T-cell (primary cell): ENCODE results near the gene HGF. TPM values are rescaled to one million over a fixed set of nuclear protein-coding genes. Genes with fewer than 3 reads are reported as not detected.

Source experiments
- ATAC-seq, 4 experiments: fragments of 200-7000 bp in 3 of 4; fragments of 150-1000 bp in 1 of 4; cut with Tn5 transposase; replicated peaks in 1 of 4; 1 replicate in 3 of 4; 2 replicates in 1 of 4; pipeline ENCODE4 v1.10.0; 2021; ENCODE audit warnings: moderate library complexity in 3 of 4, mild to moderate bottlenecking in 2 of 4, moderate number of reproducible peaks in 1 of 4
- CTCF ChIA-PET, 2 donors: fragments of 300-600 bp; sonication (Branson Sonifier 250); formaldehyde crosslinking; loops; one replicate each; lab custom pipeline; 2022; ENCODE audit warnings: antibody characterized with exemption in 2 of 2; lab: Charles Lee
- POLR2A ChIA-PET, 2 donors: fragments of 300-600 bp; sonication (Branson Sonifier 250); formaldehyde crosslinking; loops; one replicate each; lab custom pipeline; 2022; ENCODE audit warnings: antibody characterized with exemption in 2 of 2; lab: Charles Lee
- DNase-seq, 35 experiments: peaks; one replicate each; pipeline versions ENCODE4 v3.0.0 to v3.0.0-alpha.2; 2013 to 2023
- H3K27ac ChIP-seq: one replicate; pipeline ENCODE4 v1.5.1; 2013; ENCODE audit warnings: low read length
- H3K27me3 ChIP-seq, 2 experiments: replicated peaks in 1 of 2; 1 replicate in 1 of 2; 2 replicates in 1 of 2; pipeline versions ENCODE4 v1.6.1 to v1.7.0; 2013; ENCODE audit warnings: low read length in 1 of 2, mixed read lengths in 1 of 2; ENCODE audit not compliant: control insufficient read depth in 2 of 2, insufficient read depth in 2 of 2; ENCODE audit errors: extremely low read depth in 1 of 2
- H3K36me3 ChIP-seq, 2 donors: 1 replicate in 1 of 2; 2 replicates in 1 of 2; pipeline versions ENCODE4 v1.6.1 to v1.7.0; 2013; ENCODE audit warnings: low read length in 1 of 2; ENCODE audit not compliant: control insufficient read depth in 2 of 2, insufficient read depth in 1 of 2; ENCODE audit errors: extremely low read depth in 1 of 2
- H3K4me1 ChIP-seq, 2 experiments: 1 replicate in 1 of 2; 2 replicates in 1 of 2; pipeline versions ENCODE4 v1.6.1 to v1.7.0; 2013; ENCODE audit warnings: low read length in 2 of 2, mixed read lengths in 1 of 2; ENCODE audit not compliant: insufficient read depth in 2 of 2, control insufficient read depth in 1 of 2; ENCODE audit errors: extremely low read depth in 1 of 2
- H3K4me3 ChIP-seq, 2 donors: 1 replicate in 1 of 2; 2 replicates in 1 of 2; pipeline versions ENCODE4 v1.5.1 to v1.7.0; 2013; ENCODE audit warnings: mild to moderate bottlenecking in 2 of 2, low read length in 1 of 2, moderate library complexity in 1 of 2; ENCODE audit not compliant: control insufficient read depth in 1 of 2; ENCODE audit errors: extremely low read depth in 1 of 2
- H3K9me3 ChIP-seq: 2 replicates; pipeline ENCODE4 v1.7.0; 2013
- H3K27ac Mint-ChIP-seq, 2 donors: one replicate each; pipeline ENCODE4 v1.8.0; 2020 to 2021; ENCODE audit warnings: mild to moderate bottlenecking in 2 of 2, mixed read lengths in 2 of 2
- H3K27me3 Mint-ChIP-seq, 2 donors: one replicate each; pipeline ENCODE4 v1.8.0; 2021 to 2022; ENCODE audit warnings: mixed read lengths in 2 of 2
- H3K36me3 Mint-ChIP-seq: one replicate; pipeline ENCODE4 v1.8.0; 2021; ENCODE audit warnings: mixed read lengths
- H3K4me1 Mint-ChIP-seq, 3 donors: one replicate each; pipeline ENCODE4 v1.8.0; 2020 to 2022; ENCODE audit warnings: mixed read lengths in 3 of 3, mild to moderate bottlenecking in 1 of 3
- H3K4me3 Mint-ChIP-seq, 3 donors: one replicate each; pipeline ENCODE4 v1.8.0; 2020 to 2022; ENCODE audit warnings: mild to moderate bottlenecking in 3 of 3, mixed read lengths in 3 of 3, moderate library complexity in 3 of 3
- H3K9me3 Mint-ChIP-seq, 3 donors: one replicate each; pipeline ENCODE4 v1.8.0; 2020 to 2022; ENCODE audit warnings: mixed read lengths in 3 of 3
- WGBS: methylation state at CpG from one replicate; pipeline ENCODE4 v1.1.5; 2013; ENCODE audit warnings: missing lambda C conversion rate; ENCODE audit not compliant: insufficient coverage; 5-methylcytosine and 5-hydroxymethylcytosine counted together
- total RNA-seq, 35 experiments: library from RNA in 6 of 35; stranded (reverse) in 6 of 35; fragments of 120-200 nt in 1 of 35; gene quantifications; one replicate each; pipeline versions ENCODE4 v1.2.1 to v1.2.4 and lab custom pipeline; 2013 to 2026

Gene HGF
- total RNA-seq, 5 donors from 2014 or later (not counting 1 experiment from before 2014, with no cell fraction given) = 0.32 TPM; not detected in 4

DNA sequence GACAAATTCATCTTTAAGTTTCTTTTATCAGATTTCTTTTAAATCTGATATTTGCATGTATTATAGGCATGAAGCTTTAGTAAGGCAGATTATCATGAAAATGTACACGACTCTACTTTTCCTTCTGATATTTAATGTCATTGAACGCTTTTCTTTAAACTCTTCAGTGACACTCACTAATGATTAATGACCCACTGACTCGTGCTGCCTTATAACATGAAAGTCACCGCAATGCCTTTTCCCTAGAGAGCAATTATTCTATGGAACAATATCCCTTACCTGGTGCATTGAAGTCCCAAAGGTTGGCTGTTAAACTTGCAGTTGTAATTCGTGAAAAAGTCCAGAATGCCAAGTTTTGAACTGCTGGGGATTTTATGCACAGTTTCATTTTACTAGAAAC, 33.4 kb upstream of the HGF start:
- 67% methylated on average over 1 of the region's 5 CpGs for WGBS
- CTCF ChIA-PET = no interaction called here
- DNase-seq (no peak), ATAC-seq (no peak)
- Mint-ChIP-seq H3K27ac (no peak overlapping the region), H3K4me1 (no peaks in the 10 kb centered on the region), H3K27me3 (no peaks in the 10 kb centered on the region), H3K36me3 (no peaks in the 10 kb centered on the region), H3K9me3 (peaks cover 0 to 20% (median 7%) of the 10 kb centered on the region in 3 donors), H3K4me3 (no peak overlapping the region)
- Histone ChIP-seq H3K4me1 (no peaks in the 10 kb centered on the region), H3K4me3 (no peak overlapping the region), H3K36me3 (no peaks in the 10 kb centered on the region), H3K27ac (no peak overlapping the region), H3K9me3 (no peaks in the 10 kb centered on the region), H3K27me3 (no peaks in the 10 kb centered on the region)
- POLR2A ChIA-PET = no interaction called here

DNA sequence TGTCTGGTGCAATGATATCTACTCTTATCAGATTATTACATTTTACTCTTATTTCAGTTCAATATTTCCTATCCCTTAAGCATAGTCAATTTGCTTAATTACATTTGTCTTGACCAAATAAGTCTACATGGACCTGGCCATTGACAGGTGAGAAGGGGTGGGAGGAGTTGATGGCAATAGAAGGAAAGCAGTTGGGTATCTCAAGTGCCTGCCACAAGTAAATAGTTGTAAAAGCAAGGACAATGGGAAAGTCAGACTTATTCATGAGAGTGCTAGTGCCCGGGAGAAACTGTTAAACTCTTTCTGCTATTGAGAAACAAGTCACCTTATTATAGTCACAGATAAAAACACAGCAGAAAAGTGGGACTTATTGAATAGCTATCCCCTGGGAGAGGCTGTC, 32.4 kb upstream of the HGF start:
- Mint-ChIP-seq H3K9me3 (peaks cover 0 to 16% (median 7%) of the 10 kb centered on the region in 3 donors), H3K4me1 (no peaks in the 10 kb centered on the region), H3K27ac (no peak overlapping the region), H3K27me3 (no peaks in the 10 kb centered on the region), H3K36me3 (no peaks in the 10 kb centered on the region), H3K4me3 (no peak overlapping the region)
- H3K27ac ChIP-seq = no peak overlapping the region
- no peaks in the 10 kb centered on the region for H3K36me3 ChIP-seq
- no peak for ATAC-seq
- H3K27me3 ChIP-seq = no peaks in the 10 kb centered on the region
- no peak overlapping the region for H3K4me3 ChIP-seq
- no peaks in the 10 kb centered on the region for H3K9me3 ChIP-seq
- POLR2A ChIA-PET = no interaction called here
- no peak for DNase-seq
- no peaks in the 10 kb centered on the region for H3K4me1 ChIP-seq
- CTCF ChIA-PET = no interaction called here
- WGBS = 80% methylated on average over 1 of the region's 1 CpG

DNA sequence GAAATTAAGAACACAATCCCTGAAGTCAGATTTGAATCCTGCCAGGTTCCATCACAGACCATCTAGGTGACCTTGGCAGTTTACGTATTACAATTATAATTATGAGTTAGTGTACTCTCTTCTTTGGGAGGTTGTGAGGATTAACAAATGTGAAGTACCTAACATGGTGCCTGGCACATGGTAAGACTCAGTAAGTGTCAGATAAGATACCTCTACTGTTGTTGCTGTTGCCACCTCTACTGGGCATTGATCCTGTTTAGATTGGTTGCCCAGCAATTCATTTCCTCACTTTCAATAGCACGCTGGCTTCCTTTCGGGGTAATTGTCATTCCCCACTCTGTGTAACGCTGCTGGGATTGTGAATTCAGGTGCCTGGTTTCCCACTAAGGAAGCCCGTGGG, 31.7 kb upstream of the HGF start:
- WGBS = 76% methylated on average over 4 of the region's 5 CpGs
- H3K4me3 ChIP-seq = no peak overlapping the region
- DNase-seq (no peak), ATAC-seq (no peak)
- H3K4me1 ChIP-seq = no peaks in the 10 kb centered on the region
- H3K27ac Mint-ChIP-seq = no peak overlapping the region
- no peak overlapping the region for H3K27ac ChIP-seq
- H3K9me3 Mint-ChIP-seq = peaks cover 0 to 18% (median 8%) of the 10 kb centered on the region in 3 donors
- H3K9me3 ChIP-seq = no peaks in the 10 kb centered on the region
- no peaks in the 10 kb centered on the region for H3K4me1 Mint-ChIP-seq
- CTCF ChIA-PET = no interaction called here
- H3K27me3 ChIP-seq = no peaks in the 10 kb centered on the region
- POLR2A ChIA-PET = interaction anchor here (0.6 kb wide), 2 partner anchors 43 to 1184 kb away, joined by 3 to 4 read pairs; no protein-coding TSS in a partner anchor
- no peaks in the 10 kb centered on the region for H3K27me3 Mint-ChIP-seq
- H3K36me3 Mint-ChIP-seq = no peaks in the 10 kb centered on the region
- no peaks in the 10 kb centered on the region for H3K36me3 ChIP-seq
- no peak overlapping the region for H3K4me3 Mint-ChIP-seq

DNA sequence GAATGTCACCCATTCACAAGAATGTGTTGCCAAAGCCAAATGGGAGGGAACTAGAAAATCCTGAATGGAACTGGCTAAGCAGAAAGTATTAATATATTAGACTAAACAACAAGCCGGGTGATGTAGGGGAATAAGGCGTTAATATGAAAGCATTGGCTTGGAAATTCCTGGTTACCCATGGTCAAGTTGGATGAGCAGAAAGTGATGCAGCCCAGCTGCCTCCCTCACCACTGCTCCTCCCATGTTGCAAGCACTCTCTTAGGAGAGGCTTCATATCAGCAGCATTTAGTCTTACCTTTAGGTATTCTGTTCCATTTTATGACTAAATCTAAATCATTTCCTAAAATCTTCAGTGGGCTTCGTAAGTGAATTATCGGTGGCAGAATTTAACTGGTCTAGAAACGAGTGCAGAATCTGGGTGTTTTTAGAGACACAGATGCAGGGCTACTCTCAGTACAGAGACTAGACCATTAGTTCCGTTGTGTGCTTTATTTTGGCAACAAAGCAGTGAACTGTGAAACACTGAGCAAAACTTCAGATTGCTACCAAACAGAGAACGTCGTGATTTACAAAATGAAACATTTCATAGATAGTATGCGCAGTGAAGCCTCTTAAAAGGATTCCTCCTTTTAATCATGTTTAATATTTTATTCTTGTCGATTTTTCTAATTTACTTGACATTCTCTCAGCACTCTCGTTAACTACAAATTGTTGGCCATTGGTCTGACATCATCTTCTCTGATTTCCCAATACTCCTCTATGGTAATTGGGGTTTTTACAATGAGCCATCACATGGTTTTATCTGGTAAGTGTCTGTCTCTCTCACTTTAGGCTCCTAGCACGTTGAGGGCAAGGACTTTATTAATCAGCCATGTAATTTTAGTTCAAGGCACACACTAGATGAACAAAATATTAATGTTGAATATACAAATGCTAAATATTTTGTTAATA, 22.0 kb upstream of the HGF start:
- Mint-ChIP-seq H3K9me3 (peaks cover 0 to 25% (median 2%) of the 10 kb centered on the region in 3 donors), H3K4me1 (no peaks in the 10 kb centered on the region), H3K36me3 (no peaks in the 10 kb centered on the region), H3K27ac (no peak overlapping the region), H3K4me3 (no peak overlapping the region), H3K27me3 (no peaks in the 10 kb centered on the region)
- H3K36me3 ChIP-seq = no peaks in the 10 kb centered on the region
- no peaks in the 10 kb centered on the region for H3K9me3 ChIP-seq
- no peaks in the 10 kb centered on the region for H3K4me1 ChIP-seq
- whole genome bisulfite sequencing = 77% methylated on average over 3 of the region's 12 CpGs
- ATAC-seq (no peak), DNase-seq (no peak)
- ChIA-PET POLR2A (no interaction called here), CTCF (no interaction called here)
- no peaks in the 10 kb centered on the region for H3K27me3 ChIP-seq
- no peak overlapping the region for H3K4me3 ChIP-seq
- H3K27ac ChIP-seq = no peak overlapping the region

DNA sequence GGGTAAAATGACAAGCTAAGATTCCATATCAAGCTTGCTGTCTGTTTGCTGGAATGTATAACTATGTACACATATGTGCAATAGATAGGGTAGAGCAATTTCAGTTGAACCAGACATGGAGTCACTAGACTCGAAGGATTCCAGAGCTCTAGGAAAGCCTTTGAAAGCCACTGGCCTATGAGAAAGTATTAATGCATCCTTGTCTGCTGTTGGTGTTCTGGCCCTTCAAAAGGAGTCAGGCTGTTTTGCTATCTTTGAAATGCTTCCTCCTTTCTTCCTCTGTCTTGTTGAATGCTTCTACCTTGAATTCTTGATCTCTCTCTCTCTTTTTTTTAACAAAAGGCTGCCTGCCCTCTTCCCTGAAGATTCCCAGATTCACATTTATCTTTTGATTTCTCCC, 20.8 kb upstream of the HGF start:
- POLR2A ChIA-PET = no interaction called here
- Histone ChIP-seq H3K27ac (no peak overlapping the region), H3K27me3 (no peaks in the 10 kb centered on the region), H3K4me1 (no peaks in the 10 kb centered on the region), H3K4me3 (no peak overlapping the region), H3K36me3 (no peaks in the 10 kb centered on the region), H3K9me3 (no peaks in the 10 kb centered on the region)
- CTCF ChIA-PET = no interaction called here
- no peaks in the 10 kb centered on the region for H3K36me3 Mint-ChIP-seq
- no peak for DNase-seq
- no peaks in the 10 kb centered on the region for H3K4me1 Mint-ChIP-seq
- H3K9me3 Mint-ChIP-seq = peaks cover 0 to 23% (median 0%) of the 10 kb centered on the region in 3 donors
- H3K27me3 Mint-ChIP-seq = no peaks in the 10 kb centered on the region
- no CpG with 5 or more reads among the region's 1 CpG for WGBS
- ATAC-seq = no peak
- no peak overlapping the region for H3K4me3 Mint-ChIP-seq
- no peak overlapping the region for H3K27ac Mint-ChIP-seq

DNA sequence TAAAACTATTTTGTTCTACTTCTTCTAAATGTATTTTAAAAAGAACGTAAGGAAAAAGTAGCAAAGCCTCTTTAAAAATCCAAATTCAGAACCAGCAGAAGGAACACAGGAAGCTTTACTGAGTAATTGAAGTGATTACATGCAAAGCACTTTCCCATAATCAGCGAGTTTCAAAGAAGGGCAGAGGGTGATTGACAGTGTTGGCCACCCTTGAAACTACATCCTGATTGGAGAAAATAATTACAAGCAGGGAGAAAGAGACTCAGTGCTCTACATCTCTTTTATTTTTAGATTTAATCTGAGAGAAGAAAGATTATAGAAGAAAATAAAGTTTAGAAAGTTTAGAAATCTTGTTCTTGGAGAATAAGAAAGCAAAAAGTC, 20.3 kb upstream of the HGF start:
- Mint-ChIP-seq H3K4me1 (no peaks in the 10 kb centered on the region), H3K27ac (no peak overlapping the region), H3K36me3 (no peaks in the 10 kb centered on the region), H3K4me3 (no peak overlapping the region), H3K27me3 (no peaks in the 10 kb centered on the region), H3K9me3 (peaks cover 0 to 23% (median 0%) of the 10 kb centered on the region in 3 donors)
- WGBS = no CpG with 5 or more reads among the region's 2 CpGs
- no peak overlapping the region for H3K27ac ChIP-seq
- no peaks in the 10 kb centered on the region for H3K36me3 ChIP-seq
- ChIA-PET CTCF (no interaction called here), POLR2A (no interaction called here)
- no peak for ATAC-seq
- no peak for DNase-seq
- no peaks in the 10 kb centered on the region for H3K9me3 ChIP-seq
- H3K27me3 ChIP-seq = no peaks in the 10 kb centered on the region
- H3K4me3 ChIP-seq = no peak overlapping the region
- no peaks in the 10 kb centered on the region for H3K4me1 ChIP-seq
